Colonic mucosa (tissue), 4 donors: Measurements from ENCODE around the gene CD81. TPM values are rescaled to one million over a fixed set of nuclear protein-coding genes. Genes with fewer than 3 reads are reported as not detected.

Experiments
- DNase-seq: peaks from one replicate; pipeline ENCODE4 v3.0.0-alpha.2; 2020
- H3K27ac ChIP-seq: fragments of 200-600 bp; one replicate; pipeline ENCODE4 v1.8.0; 2021
- H3K27me3 ChIP-seq: fragments of 200-600 bp; one replicate; pipeline ENCODE4 v1.8.0; 2021
- H3K36me3 ChIP-seq: fragments of 200-600 bp; one replicate; pipeline ENCODE4 v1.8.0; 2021
- H3K4me1 ChIP-seq: fragments of 200-600 bp; one replicate; pipeline ENCODE4 v1.8.0; 2021; ENCODE audit warnings: mild to moderate bottlenecking
- H3K4me3 ChIP-seq: fragments of 200-600 bp; one replicate; pipeline ENCODE4 v1.8.0; 2021
- H3K9ac ChIP-seq, 2 donors: one replicate each; pipeline ENCODE4 v1.7.0; 2013; ENCODE audit warnings: control low read depth in 2 of 2, low read depth in 2 of 2, low read length in 2 of 2
- H3K9me3 ChIP-seq: fragments of 200-600 bp; one replicate; pipeline ENCODE4 v1.8.0; 2021
- CTCF ChIP-seq: fragments of 200-600 bp; IDR thresholded peaks from one replicate; pipeline ENCODE4 v1.8.0; 2022; ENCODE audit warnings: antibody characterized with exemption, mild to moderate bottlenecking
- intact Hi-C: fragments of 100-400 bp; cut with DNase I; formaldehyde crosslinking; loops from one replicate; pipeline ENCODE4 v1.14.1; 2022
- total RNA-seq, 2 donors: library from RNA; stranded (reverse); fragmentation: NEBNext Ultra II Directional in 1 of 2; extraction: Animal tissue kit (Norgen Biotek cat#: 25700) in 1 of 2; gene quantifications; one replicate each; pipeline ENCODE4 v1.2.1, GENCODE V29; 2021
- donor health status: healthy.
- donor health status: DM: no; HTN: no; CAD: no.
- donor health status: DM: no; HTN: no; CAD: no.

CD81 gene
- total RNA-seq, 2 donors from 2014 or later = 185 to 208 TPM

GRCh38 chr11:2417856-2418692 is 41.0 kb downstream of the CD81 start:
- H3K9ac ChIP-seq = no peak overlapping the region
- DNase-seq = no peak
- no peak overlapping the region for H3K4me3 ChIP-seq
- H3K36me3 ChIP-seq = no peaks in the 10 kb centered on the region
- no peak for TF ChIP-seq CTCF
- intact Hi-C loops = no loop called here
- no peak overlapping the region for H3K27ac ChIP-seq
- H3K27me3 ChIP-seq = peaks cover 7% of the 10 kb centered on the region
- H3K9me3 ChIP-seq = no peaks in the 10 kb centered on the region
- peaks cover 7% of the 10 kb centered on the region for H3K4me1 ChIP-seq

DNA sequence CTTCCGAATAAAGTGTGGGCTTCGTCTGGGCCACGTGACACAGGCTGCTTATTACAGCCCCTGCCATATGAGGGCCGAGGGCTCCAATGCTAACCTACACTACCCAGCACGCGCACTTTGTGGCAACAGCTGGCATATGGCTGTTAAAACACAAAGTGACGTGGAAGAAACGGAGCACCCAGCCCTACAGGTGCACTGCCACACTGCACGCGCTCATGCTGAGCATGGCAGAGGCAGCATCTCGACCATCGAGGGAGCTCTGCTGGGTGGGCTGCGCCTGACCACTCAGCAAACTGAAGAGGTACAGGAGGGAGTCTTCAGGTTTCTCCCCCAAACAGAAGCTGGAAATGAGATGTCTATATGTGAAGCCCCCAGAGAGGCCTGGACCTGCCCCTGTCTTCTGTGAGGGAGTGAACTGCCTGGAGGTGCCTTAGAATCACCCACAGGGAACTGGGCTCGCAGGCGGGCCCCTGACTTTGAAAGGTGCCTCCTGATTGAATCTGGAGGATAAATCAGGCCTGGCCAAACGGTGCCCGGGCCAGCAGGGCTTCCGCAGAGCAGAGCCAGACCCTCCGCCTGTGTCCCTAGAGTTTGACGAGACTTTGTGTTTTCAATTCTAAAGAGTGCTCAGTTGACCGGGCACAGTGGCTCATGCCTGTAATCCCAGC is 41.7 kb downstream of the CD81 start:
- no peaks in the 10 kb centered on the region for H3K9me3 ChIP-seq
- no peak overlapping the region for H3K27ac ChIP-seq
- peaks cover 7% of the 10 kb centered on the region for H3K4me1 ChIP-seq
- H3K4me3 ChIP-seq = no peak overlapping the region
- TF ChIP-seq CTCF = no peak
- intact Hi-C loops = no loop called here
- no peak for DNase-seq
- H3K27me3 ChIP-seq = peaks cover 7% of the 10 kb centered on the region
- H3K9ac ChIP-seq = no peak overlapping the region
- no peaks in the 10 kb centered on the region for H3K36me3 ChIP-seq

- H3K27me3 ChIP-seq = peaks cover 7% of the 10 kb centered on the region
- H3K9ac ChIP-seq = no peak overlapping the region
- peak; percentile 81 for DNase-seq
- H3K4me3 ChIP-seq = peak overlapping the region; percentile 27
- TF ChIP-seq CTCF = peak; percentile 73
- no peak overlapping the region for H3K27ac ChIP-seq
- H3K4me1 ChIP-seq = peaks cover 7% of the 10 kb centered on the region
- no peaks in the 10 kb centered on the region for H3K9me3 ChIP-seq
- no peaks in the 10 kb centered on the region for H3K36me3 ChIP-seq
- intact Hi-C loops = loop anchor here (1.0 to 2.0 kb wide), 2 partner anchors 115 to 223 kb away; no protein-coding TSS in a partner anchor
Observed at GRCh38 chr11:2419638-2420501, 42.8 kb downstream of the CD81 start.

DNA sequence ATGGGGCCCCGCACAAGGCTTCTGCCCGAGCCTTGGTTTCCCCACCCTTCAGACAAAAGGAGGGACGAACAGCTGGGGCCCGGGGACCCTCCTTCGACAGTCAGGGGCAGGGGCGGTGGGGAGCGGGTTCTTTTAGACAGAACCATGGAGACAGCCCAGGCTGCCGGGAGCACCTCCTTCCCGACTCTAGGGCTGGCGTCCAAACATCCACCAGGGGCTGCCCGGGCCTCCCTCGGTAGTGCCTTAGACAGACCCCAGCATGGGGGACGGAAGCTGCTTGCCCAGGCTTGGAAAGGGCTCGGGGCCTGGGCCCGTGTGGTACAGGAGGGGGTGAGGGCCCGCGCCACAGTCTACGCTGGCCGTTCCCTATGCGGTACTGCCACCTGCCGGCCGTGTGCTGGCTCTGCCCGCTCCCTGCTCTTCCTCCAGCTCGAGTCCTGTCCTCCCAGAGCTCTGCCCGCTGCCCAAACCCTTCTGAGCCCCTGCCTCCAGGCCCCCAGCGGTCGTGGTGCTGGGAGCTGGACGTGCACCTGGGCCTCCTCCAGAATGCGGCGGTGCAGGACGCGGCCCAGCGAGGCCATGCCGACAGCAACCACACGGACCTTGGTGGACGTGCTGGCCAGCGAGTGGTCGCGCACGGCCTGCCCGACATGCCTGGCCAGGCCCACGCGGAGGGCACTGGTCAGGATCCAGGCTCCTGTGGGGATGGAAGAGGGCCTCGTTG is 43.6 kb downstream of the CD81 start:
- Histone ChIP-seq H3K27me3 (peaks cover 7% of the 10 kb centered on the region), H3K4me1 (peaks cover 7% of the 10 kb centered on the region), H3K4me3 (peak overlapping the region; percentile 27), H3K36me3 (no peaks in the 10 kb centered on the region), H3K9me3 (no peaks in the 10 kb centered on the region), H3K9ac (no peak overlapping the region), H3K27ac (no peak overlapping the region)
- TF ChIP-seq CTCF = peak; percentile 87
- peak; percentile 79 for DNase-seq
- intact Hi-C loops = loop anchor here (1.0 to 2.0 kb wide), 2 partner anchors 115 to 224 kb away; no protein-coding TSS in a partner anchor
